Neural progenitor cell (in vitro differentiated cells): ENCODE measurements around the gene CEP44. TPM values are rescaled to one million over a fixed set of nuclear protein-coding genes. Genes with fewer than 3 reads are reported as not detected.
"Not testable (repeated sequence)": the region's sequence is repeated elsewhere in the genome, so short reads cannot be mapped to it uniquely, and the experiment has no call there.

Source experiments
- DNase-seq: peaks from one replicate; pipeline ENCODE4 v3.0.0-alpha.2; 2016; ENCODE audit warnings: low spot score
- H2AFZ ChIP-seq: fragments of 200-600 bp; sonication (generic); replicated peaks from 2 replicates; pipeline ENCODE4 v1.6.1; 2016; ENCODE audit warnings: antibody characterized with exemption
- H3F3A ChIP-seq: fragments of 200-600 bp; sonication (generic); 2 replicates; pipeline ENCODE4 v1.6.1; 2016; ENCODE audit warnings: antibody characterized with exemption, low read depth
- H3K27ac ChIP-seq: fragments of 200-600 bp; sonication (generic); 2 replicates; pipeline ENCODE4 v1.5.1; 2016; ENCODE audit warnings: mild to moderate bottlenecking
- H3K27me3 ChIP-seq: fragments of 200-600 bp; sonication (generic); 2 replicates; pipeline ENCODE4 v1.6.1; 2016; ENCODE audit warnings: mild to moderate bottlenecking, moderate library complexity
- H3K36me3 ChIP-seq: fragments of 200-600 bp; sonication (generic); 2 replicates; pipeline ENCODE4 v1.5.1; 2016
- H3K4me1 ChIP-seq: fragments of 200-600 bp; sonication (generic); 2 replicates; pipeline ENCODE4 v1.6.1; 2016; ENCODE audit warnings: mixed run types
- H3K4me2 ChIP-seq: fragments of 200-600 bp; sonication (generic); 2 replicates; pipeline ENCODE4 v1.6.1; 2016
- H3K4me3 ChIP-seq: fragments of 200-600 bp; sonication (generic); 2 replicates; pipeline ENCODE4 v1.5.1; 2016
- H3K79me2 ChIP-seq: fragments of 200-600 bp; sonication (generic); 2 replicates; pipeline ENCODE4 v1.6.1; 2016; ENCODE audit warnings: low read depth
- H3K9ac ChIP-seq: fragments of 200-600 bp; sonication (generic); 2 replicates; pipeline ENCODE4 v1.6.1; 2016
- H3K9me3 ChIP-seq: fragments of 200-600 bp; sonication (generic); 2 replicates; pipeline ENCODE4 v1.5.1; 2016; ENCODE audit warnings: low read depth
- H4K20me1 ChIP-seq: fragments of 200-600 bp; sonication (generic); 2 replicates; pipeline ENCODE4 v1.6.1; 2016; ENCODE audit warnings: low read depth
- H3K27ac Mint-ChIP-seq: 3 replicates; pipeline ENCODE4 v1.8.0; 2021; ENCODE audit warnings: mixed read lengths
- H3K27me3 Mint-ChIP-seq: 2 replicates; pipeline ENCODE4 v1.8.0; 2022; ENCODE audit warnings: low read depth, mild to moderate bottlenecking, inconsistent platforms, moderate library complexity, mixed read lengths; ENCODE audit not compliant: insufficient read depth
- H3K36me3 Mint-ChIP-seq: 3 replicates; pipeline ENCODE4 v1.8.0; 2021; ENCODE audit warnings: mixed read lengths
- H3K4me1 Mint-ChIP-seq: 3 replicates; pipeline ENCODE4 v1.8.0; 2021; ENCODE audit warnings: mixed read lengths
- H3K4me3 Mint-ChIP-seq: 3 replicates; pipeline ENCODE4 v1.8.0; 2021; ENCODE audit warnings: mild to moderate bottlenecking, moderate library complexity, mixed read lengths
- H3K9me3 Mint-ChIP-seq: 3 replicates; pipeline ENCODE4 v1.8.0; 2020; ENCODE audit warnings: mixed read lengths
- EZH2 ChIP-seq: fragments of 200-600 bp; sonication (generic); IDR thresholded peaks from 2 replicates; pipeline ENCODE4 v1.6.1; 2017; ENCODE audit warnings: antibody characterized with exemption, mild to moderate bottlenecking, moderate library complexity
- EZH2phosphoT487 ChIP-seq: fragments of 200-600 bp; sonication (generic); IDR thresholded peaks from 2 replicates; pipeline ENCODE4 v1.6.1; 2017; ENCODE audit warnings: antibody characterized with exemption
- total RNA-seq: library from RNA; depleted of rRNA; stranded (reverse); fragments of >200 nt; gene quantifications from 2 replicates; pipeline ENCODE4 v1.2.3, GENCODE V29; 2015; ENCODE audit warnings: low replicate concordance
- TF ChIP-seq, protein P1 (sequence below): fragments of 200-600 bp; sonication (generic); IDR thresholded peaks from 2 replicates; pipeline ENCODE4 v1.5.1; 2017; ENCODE audit warnings: antibody characterized with exemption, mild to moderate bottlenecking

CEP44 gene
- total RNA-seq, 1 donor from 2014 or later, result 76.1 TPM

DNA sequence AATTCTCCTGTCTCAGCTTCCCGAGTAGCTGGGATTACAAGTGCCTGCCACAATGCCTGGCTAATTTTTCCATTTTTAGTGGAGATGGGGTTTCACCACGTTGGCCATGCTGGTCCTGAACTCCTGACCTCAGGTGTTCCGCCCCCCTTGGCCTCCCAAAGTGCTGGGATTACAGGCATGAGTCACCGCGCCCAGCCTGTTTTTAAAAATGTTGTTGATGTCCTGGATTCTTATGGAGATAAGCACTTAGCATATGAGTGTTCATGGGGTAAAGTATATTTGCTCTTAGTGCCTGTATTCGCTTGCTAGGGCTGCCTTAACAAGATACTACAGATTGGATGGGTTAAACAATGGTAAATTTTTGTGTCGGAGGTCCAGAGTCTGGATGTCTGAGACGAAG is 91.7 kb downstream of the CEP44 start:
- no peak overlapping the region for H3K27ac ChIP-seq
- no peak overlapping the region for H3K9ac ChIP-seq
- H2AFZ ChIP-seq, result no peak overlapping the region
- TF ChIP-seq, protein P1, sequence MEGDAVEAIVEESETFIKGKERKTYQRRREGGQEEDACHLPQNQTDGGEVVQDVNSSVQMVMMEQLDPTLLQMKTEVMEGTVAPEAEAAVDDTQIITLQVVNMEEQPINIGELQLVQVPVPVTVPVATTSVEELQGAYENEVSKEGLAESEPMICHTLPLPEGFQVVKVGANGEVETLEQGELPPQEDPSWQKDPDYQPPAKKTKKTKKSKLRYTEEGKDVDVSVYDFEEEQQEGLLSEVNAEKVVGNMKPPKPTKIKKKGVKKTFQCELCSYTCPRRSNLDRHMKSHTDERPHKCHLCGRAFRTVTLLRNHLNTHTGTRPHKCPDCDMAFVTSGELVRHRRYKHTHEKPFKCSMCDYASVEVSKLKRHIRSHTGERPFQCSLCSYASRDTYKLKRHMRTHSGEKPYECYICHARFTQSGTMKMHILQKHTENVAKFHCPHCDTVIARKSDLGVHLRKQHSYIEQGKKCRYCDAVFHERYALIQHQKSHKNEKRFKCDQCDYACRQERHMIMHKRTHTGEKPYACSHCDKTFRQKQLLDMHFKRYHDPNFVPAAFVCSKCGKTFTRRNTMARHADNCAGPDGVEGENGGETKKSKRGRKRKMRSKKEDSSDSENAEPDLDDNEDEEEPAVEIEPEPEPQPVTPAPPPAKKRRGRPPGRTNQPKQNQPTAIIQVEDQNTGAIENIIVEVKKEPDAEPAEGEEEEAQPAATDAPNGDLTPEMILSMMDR, result no peak
- TF ChIP-seq EZH2phosphoT487 (no peak), EZH2 (no peak)
- H3K4me1 Mint-ChIP-seq, result peaks cover 6% of the 10 kb centered on the region
- no peaks in the 10 kb centered on the region for H3K9me3 Mint-ChIP-seq
- peaks cover 5% of the 10 kb centered on the region for H3K27me3 Mint-ChIP-seq
- no peak for DNase-seq
- no peak overlapping the region for H3K27ac Mint-ChIP-seq
- no peaks in the 10 kb centered on the region for H4K20me1 ChIP-seq
- no peak overlapping the region for H3K4me3 Mint-ChIP-seq
- H3F3A ChIP-seq, result no peaks in the 10 kb centered on the region
- no peak overlapping the region for H3K4me3 ChIP-seq
- H3K9me3 ChIP-seq, result no peaks in the 10 kb centered on the region
- no peaks in the 10 kb centered on the region for H3K36me3 Mint-ChIP-seq
- no peaks in the 10 kb centered on the region for H3K79me2 ChIP-seq
- peaks cover 5% of the 10 kb centered on the region for H3K4me1 ChIP-seq
- H3K4me2 ChIP-seq, result no peak overlapping the region
- H3K36me3 ChIP-seq, result no peaks in the 10 kb centered on the region
- H3K27me3 ChIP-seq, result no peaks in the 10 kb centered on the region

DNA sequence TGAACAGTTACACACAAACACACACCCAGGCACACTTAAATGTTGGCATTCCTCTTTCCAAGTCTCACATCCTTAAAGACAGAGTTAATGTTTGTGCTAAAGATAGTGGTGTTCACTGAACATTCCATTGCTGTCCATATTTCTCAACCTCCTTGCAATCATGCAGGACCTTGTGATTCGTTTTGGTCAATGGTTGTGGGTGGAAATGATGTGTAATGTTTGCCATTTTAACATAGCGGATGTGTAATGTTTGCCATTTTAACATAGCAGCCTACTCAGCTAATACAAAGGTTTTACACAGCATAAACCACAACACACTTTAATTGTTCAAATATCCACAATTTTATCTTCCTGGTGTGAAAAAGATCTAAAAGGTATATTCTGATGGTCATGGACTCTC is 93.9 kb downstream of the CEP44 start:
- no peak overlapping the region for H2AFZ ChIP-seq
- H3K4me2 ChIP-seq, result no peak overlapping the region
- H3K27ac Mint-ChIP-seq, result no peak overlapping the region
- no peaks in the 10 kb centered on the region for H3K36me3 ChIP-seq
- H3K36me3 Mint-ChIP-seq, result no peaks in the 10 kb centered on the region
- H3K4me3 ChIP-seq, result no peak overlapping the region
- no peaks in the 10 kb centered on the region for H3K27me3 ChIP-seq
- no peaks in the 10 kb centered on the region for H3K9me3 ChIP-seq
- no peak overlapping the region for H3K9ac ChIP-seq
- H3K79me2 ChIP-seq, result no peaks in the 10 kb centered on the region
- no peak overlapping the region for H3K27ac ChIP-seq
- peaks cover 5% of the 10 kb centered on the region for H3K27me3 Mint-ChIP-seq
- no peak for TF ChIP-seq EZH2
- TF ChIP-seq EZH2phosphoT487, result no peak
- TF ChIP-seq, protein P1, result no peak
- no peak overlapping the region for H3K4me3 Mint-ChIP-seq
- H4K20me1 ChIP-seq, result no peaks in the 10 kb centered on the region
- peaks cover 9% of the 10 kb centered on the region for H3K4me1 ChIP-seq
- H3F3A ChIP-seq, result no peaks in the 10 kb centered on the region
- DNase-seq, result no peak
- no peaks in the 10 kb centered on the region for H3K9me3 Mint-ChIP-seq
- peaks cover 13% of the 10 kb centered on the region for H3K4me1 Mint-ChIP-seq

DNA sequence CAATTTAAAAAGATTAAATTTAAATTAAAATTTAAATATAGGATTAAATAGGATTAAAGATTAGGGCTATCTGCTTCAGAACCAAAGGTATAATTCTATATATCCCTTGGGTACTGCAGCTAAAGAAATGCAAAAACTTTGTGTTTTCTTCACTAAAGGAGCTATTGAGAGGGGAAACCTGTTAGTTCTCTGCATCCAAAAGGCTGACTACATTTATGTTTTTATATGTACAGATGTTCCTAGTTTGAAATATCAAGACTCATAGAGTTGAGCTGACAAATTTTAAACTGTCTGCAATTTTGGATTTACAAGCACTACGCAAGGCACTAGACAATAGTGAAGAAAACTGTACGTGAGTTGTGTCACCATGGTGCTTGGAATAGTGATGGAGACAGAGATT is 95.2 kb downstream of the CEP44 start:
- no peak overlapping the region for H3K27ac ChIP-seq
- no peaks in the 10 kb centered on the region for H3K79me2 ChIP-seq
- H3K9ac ChIP-seq, result no peak overlapping the region
- H3F3A ChIP-seq, result no peaks in the 10 kb centered on the region
- no peaks in the 10 kb centered on the region for H3K9me3 ChIP-seq
- H3K36me3 ChIP-seq, result no peaks in the 10 kb centered on the region
- no peak for DNase-seq
- H4K20me1 ChIP-seq, result no peaks in the 10 kb centered on the region
- no peak overlapping the region for H3K4me3 ChIP-seq
- H3K27ac Mint-ChIP-seq, result no peak overlapping the region
- TF ChIP-seq, protein P1, result no peak
- TF ChIP-seq EZH2phosphoT487, result no peak
- TF ChIP-seq EZH2, result no peak
- H3K4me1 ChIP-seq, result peaks cover 9% of the 10 kb centered on the region
- no peaks in the 10 kb centered on the region for H3K36me3 Mint-ChIP-seq
- H3K4me1 Mint-ChIP-seq, result peaks cover 13% of the 10 kb centered on the region
- H3K27me3 ChIP-seq, result no peaks in the 10 kb centered on the region
- no peak overlapping the region for H3K4me3 Mint-ChIP-seq
- no peak overlapping the region for H2AFZ ChIP-seq
- peaks cover 3% of the 10 kb centered on the region for H3K27me3 Mint-ChIP-seq
- no peaks in the 10 kb centered on the region for H3K9me3 Mint-ChIP-seq
- no peak overlapping the region for H3K4me2 ChIP-seq

DNA sequence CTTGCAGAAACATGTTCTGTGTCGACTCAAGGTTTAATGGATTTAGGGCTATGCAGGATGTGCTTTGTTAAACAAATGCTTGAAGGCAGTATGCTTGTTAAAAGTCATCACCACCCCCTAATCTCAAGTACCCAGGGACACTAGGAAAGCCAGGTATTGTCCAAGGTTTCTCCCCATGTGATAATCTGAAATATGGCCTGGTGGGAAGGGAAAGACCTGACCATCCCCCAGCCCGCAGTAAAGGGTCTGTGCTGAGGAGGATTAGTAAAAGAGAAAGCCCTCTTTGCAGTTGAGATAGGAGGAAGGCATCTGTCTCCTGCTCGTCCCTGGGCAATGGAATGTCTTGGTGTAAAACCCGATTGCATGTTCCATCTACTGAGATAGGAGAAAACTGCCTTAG is 96.5 kb downstream of the CEP44 start:
- not testable (repeated sequence) for H3K27me3 Mint-ChIP-seq, H3F3A ChIP-seq, H4K20me1 ChIP-seq, H3K79me2 ChIP-seq, H3K9ac ChIP-seq, H3K4me3 ChIP-seq, DNase-seq, H3K36me3 ChIP-seq, H3K4me3 Mint-ChIP-seq, H3K36me3 Mint-ChIP-seq, H3K9me3 Mint-ChIP-seq, H3K4me1 ChIP-seq, H3K27me3 ChIP-seq, H3K27ac Mint-ChIP-seq, H3K27ac ChIP-seq, H3K9me3 ChIP-seq, H3K4me2 ChIP-seq
- H2AFZ ChIP-seq, result peak overlapping the region; percentile 22
- peaks cover 13% of the 10 kb centered on the region for H3K4me1 Mint-ChIP-seq
